MM.1S (cell line): ENCODE measurements around the gene YEATS4.

Experiments used
- DNase-seq: peaks from one replicate; pipeline ENCODE4 v3.0.0-alpha.2; 2015
- H2AFZ ChIP-seq: fragments of 300-600 bp; sonication (generic); 2 replicates; pipeline ENCODE4 v1.6.0; 2016; ENCODE audit warnings: antibody characterized with exemption, low read length
- H3F3A ChIP-seq: fragments of 300-600 bp; sonication (generic); 2 replicates; pipeline ENCODE4 v1.6.1; 2016; ENCODE audit warnings: mild to moderate bottlenecking, antibody characterized with exemption, low read length, moderate library complexity, mixed read lengths; ENCODE audit not compliant: insufficient read depth
- H3K27ac ChIP-seq: fragments of 300-600 bp; sonication (generic); 2 replicates; pipeline ENCODE4 v1.5.1; 2016; ENCODE audit warnings: mild to moderate bottlenecking, low read length
- H3K27me3 ChIP-seq: fragments of 300-600 bp; sonication (generic); replicated peaks from 2 replicates; pipeline ENCODE4 v1.6.0; 2016; ENCODE audit warnings: low read length; ENCODE audit not compliant: insufficient read depth
- H3K36me3 ChIP-seq: fragments of 300-600 bp; sonication (generic); replicated peaks from 2 replicates; pipeline ENCODE4 v1.6.1; 2016; ENCODE audit warnings: mild to moderate bottlenecking, low read length, mixed read lengths; ENCODE audit not compliant: insufficient read depth
- H3K4me1 ChIP-seq: fragments of 300-600 bp; sonication (generic); 2 replicates; pipeline ENCODE4 v1.6.1; 2016; ENCODE audit warnings: low read length, mixed read lengths
- H3K4me2 ChIP-seq: fragments of 300-600 bp; sonication (generic); 2 replicates; pipeline ENCODE4 v1.6.0; 2016; ENCODE audit warnings: low read depth, low read length
- H3K4me3 ChIP-seq: fragments of 300-600 bp; sonication (generic); 2 replicates; pipeline ENCODE4 v1.5.1; 2016; ENCODE audit warnings: low read length, mixed read lengths
- H3K79me2 ChIP-seq: fragments of 300-600 bp; sonication (generic); 2 replicates; pipeline ENCODE4 v1.6.1; 2016; ENCODE audit warnings: mixed run types, low read length, mixed read lengths
- H3K9ac ChIP-seq: fragments of 300-600 bp; sonication (generic); 2 replicates; pipeline ENCODE4 v1.6.1; 2016; ENCODE audit warnings: low read length, mixed read lengths
- H3K9me2 ChIP-seq: fragments of 300-600 bp; sonication (generic); replicated peaks from 2 replicates; pipeline ENCODE4 v1.6.1; 2016; ENCODE audit warnings: mild to moderate bottlenecking, low read length, mixed read lengths; ENCODE audit not compliant: insufficient read depth
- H3K9me3 ChIP-seq: fragments of 300-600 bp; sonication (generic); replicated peaks from 2 replicates; pipeline ENCODE4 v1.6.1; 2016; ENCODE audit warnings: mild to moderate bottlenecking, low read length, mixed read lengths; ENCODE audit not compliant: insufficient read depth
- H4K20me1 ChIP-seq: fragments of 300-600 bp; sonication (generic); 2 replicates; pipeline ENCODE4 v1.6.1; 2016; ENCODE audit warnings: mild to moderate bottlenecking, low read length, moderate library complexity, mixed read lengths; ENCODE audit not compliant: insufficient read depth
- CTCF ChIP-seq: fragments of 300-600 bp; sonication (generic); IDR thresholded peaks from 2 replicates; pipeline ENCODE4 v1.5.1; 2016; ENCODE audit warnings: antibody characterized with exemption, low read length, mixed read lengths
- EZH2 ChIP-seq: fragments of 300-600 bp; sonication (generic); optimal IDR thresholded peaks from 2 replicates; pipeline ENCODE3; 2017; ENCODE audit warnings: low read depth, mild to moderate bottlenecking, antibody characterized with exemption, low read length, mixed read lengths
- EZH2phosphoT487 ChIP-seq: fragments of 300-600 bp; sonication (generic); IDR thresholded peaks from 2 replicates; pipeline ENCODE4 v1.6.1; 2018; ENCODE audit warnings: antibody characterized with exemption, low read length

Gene YEATS4

GRCh38 chr12:69437073-69437472, 77.5 kb downstream of the YEATS4 start:
- DNase-seq = no peak
- Histone ChIP-seq H3K4me1 (no peaks in the 10 kb centered on the region), H3K4me2 (no peak overlapping the region), H3K9me2 (no peaks in the 10 kb centered on the region), H3K9ac (no peak overlapping the region), H3K9me3 (no peaks in the 10 kb centered on the region), H4K20me1 (no peaks in the 10 kb centered on the region), H3K27me3 (no peaks in the 10 kb centered on the region), H3K36me3 (no peaks in the 10 kb centered on the region), H3K79me2 (no peaks in the 10 kb centered on the region), H3F3A (no peaks in the 10 kb centered on the region), H3K4me3 (no peak overlapping the region), H2AFZ (no peak overlapping the region), H3K27ac (no peak overlapping the region)
- TF ChIP-seq EZH2 = no peak
- no peak for TF ChIP-seq CTCF
- TF ChIP-seq EZH2phosphoT487 = no peak

DNA sequence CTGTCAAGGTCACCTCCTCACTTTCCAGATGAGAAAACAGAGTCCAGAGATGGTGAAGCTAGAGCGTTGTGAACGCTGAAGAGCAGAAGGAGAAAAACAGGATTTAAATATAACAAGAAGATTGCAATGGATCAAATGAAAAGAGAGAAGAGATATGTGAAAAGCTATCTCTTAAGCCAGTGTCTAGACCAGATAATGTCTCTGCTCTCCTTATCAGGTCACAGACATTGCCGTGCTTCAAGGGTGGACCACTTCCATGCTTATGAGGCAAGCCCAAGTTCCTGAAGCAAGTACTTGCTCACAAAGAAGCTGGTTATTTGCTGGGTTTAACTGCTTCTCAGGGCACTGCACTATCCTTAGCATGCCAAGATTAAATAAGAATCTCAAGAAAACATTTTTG, 79.0 kb downstream of the YEATS4 start:
- Histone ChIP-seq H3K4me2 (no peak overlapping the region), H3K27ac (no peak overlapping the region), H3K36me3 (no peaks in the 10 kb centered on the region), H3K27me3 (no peaks in the 10 kb centered on the region), H3K4me3 (no peak overlapping the region), H3K9me2 (no peaks in the 10 kb centered on the region), H4K20me1 (no peaks in the 10 kb centered on the region), H3F3A (no peaks in the 10 kb centered on the region), H3K9me3 (no peaks in the 10 kb centered on the region), H3K9ac (no peak overlapping the region), H3K4me1 (no peaks in the 10 kb centered on the region), H3K79me2 (no peaks in the 10 kb centered on the region), H2AFZ (no peak overlapping the region)
- no peak for DNase-seq
- TF ChIP-seq EZH2 = no peak
- TF ChIP-seq EZH2phosphoT487 = no peak
- TF ChIP-seq CTCF = no peak

DNA sequence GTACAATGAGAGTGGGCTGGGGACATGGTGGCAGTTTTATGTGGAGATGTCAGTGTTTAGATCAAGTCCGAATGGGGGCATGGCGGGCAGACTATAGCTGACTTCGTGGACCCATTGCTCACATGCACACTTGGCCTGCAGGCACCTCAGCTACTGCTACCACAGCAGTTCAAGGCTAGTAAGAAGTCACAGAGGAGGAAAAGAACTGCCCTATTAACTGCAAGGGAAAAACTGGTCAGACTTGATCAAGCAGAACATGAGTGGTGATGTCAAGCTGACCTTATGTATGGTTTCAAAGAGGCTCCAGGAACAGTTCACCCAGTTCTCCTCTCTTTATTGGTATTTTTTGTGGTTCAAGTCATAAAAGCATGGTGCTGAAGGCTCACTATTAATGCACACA, 80.5 kb downstream of the YEATS4 start:
- TF ChIP-seq CTCF (no peak), EZH2phosphoT487 (no peak), EZH2 (no peak)

More for the DNA sequence above, 80.5 kb downstream of the YEATS4 start:
- Histone ChIP-seq H3K4me1 (no peaks in the 10 kb centered on the region), H3F3A (no peaks in the 10 kb centered on the region), H3K9me3 (no peaks in the 10 kb centered on the region), H3K9me2 (no peaks in the 10 kb centered on the region), H3K4me3 (no peak overlapping the region), H3K9ac (no peak overlapping the region), H4K20me1 (no peaks in the 10 kb centered on the region), H2AFZ (no peak overlapping the region), H3K4me2 (no peak overlapping the region), H3K27ac (no peak overlapping the region), H3K79me2 (no peaks in the 10 kb centered on the region), H3K27me3 (no peaks in the 10 kb centered on the region), H3K36me3 (no peaks in the 10 kb centered on the region)
- DNase-seq = no peak
